ENCODE measurements around the gene MECP2. TPM values are rescaled to one million over a fixed set of nuclear protein-coding genes. Genes with fewer than 3 reads are reported as not detected.

MECP2 gene
- total and polyA plus RNA-seq, 2 donors (not counting 1 experiment from before 2014, with no cell fraction given), result 11.5 to 24.9 TPM

DNA sequence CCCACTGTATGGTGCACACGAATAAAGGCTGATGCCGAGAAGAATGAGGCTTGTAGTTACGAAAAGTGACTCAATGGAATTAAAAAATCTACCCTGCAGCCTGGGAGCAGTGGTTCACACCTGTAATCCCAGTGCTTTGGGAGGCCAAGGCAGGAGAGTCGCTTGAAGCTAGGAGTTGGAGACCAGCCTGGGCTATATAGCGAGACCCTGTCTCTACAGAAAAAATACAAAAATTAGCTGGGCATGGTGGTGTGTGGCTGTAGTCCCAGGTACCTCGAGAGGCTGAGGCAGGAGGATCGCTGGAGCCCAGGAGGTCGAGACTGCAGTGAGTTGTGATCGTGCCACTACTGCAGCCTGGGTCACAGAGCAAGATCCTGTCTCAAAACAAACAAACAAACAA lies 34.8 kb upstream of the MECP2 start:
- Histone ChIP-seq H3K4me2 (ENCODE audit: extremely low read depth, insufficient read depth, low read length) (no peak overlapping the region), H3K79me2 (ENCODE audit: control insufficient read depth, insufficient read depth, low read length) (no peaks in the 10 kb centered on the region), H3K36me3 (ENCODE audit: control insufficient read depth, insufficient read depth, low read length) (no peaks in the 10 kb centered on the region), H3K4me1 (ENCODE audit: control insufficient read depth, extremely low read depth, insufficient read depth, low read length) (no peaks in the 10 kb centered on the region), H3K27me3 (ENCODE audit: control insufficient read depth, insufficient read depth, low read length) (no peaks in the 10 kb centered on the region), H3K9me3 (ENCODE audit: control insufficient read depth, insufficient read depth, low read depth, low read length) (no peaks in the 10 kb centered on the region), H3K27ac (ENCODE audit: insufficient read depth, low read length) (no peak overlapping the region), H4K20me1 (ENCODE audit: control insufficient read depth, extremely low read depth, insufficient read depth, low read length) (no peaks in the 10 kb centered on the region), H3K4me3 (replicated peaks in 1 of 4; ENCODE audit: control extremely low read depth in 1 of 4, insufficient read depth in 1 of 4, low read depth in 3 of 4, low read length in 4 of 4) (no peak overlapping the region), H3K9ac (ENCODE audit: insufficient read depth, low read length) (no peak overlapping the region), H2AFZ (ENCODE audit: low read length) (no peak overlapping the region)
- no peak for DNase-seq (ENCODE audit: low read depth in 2 of 2)
- TF ChIP-seq, protein P1, sequence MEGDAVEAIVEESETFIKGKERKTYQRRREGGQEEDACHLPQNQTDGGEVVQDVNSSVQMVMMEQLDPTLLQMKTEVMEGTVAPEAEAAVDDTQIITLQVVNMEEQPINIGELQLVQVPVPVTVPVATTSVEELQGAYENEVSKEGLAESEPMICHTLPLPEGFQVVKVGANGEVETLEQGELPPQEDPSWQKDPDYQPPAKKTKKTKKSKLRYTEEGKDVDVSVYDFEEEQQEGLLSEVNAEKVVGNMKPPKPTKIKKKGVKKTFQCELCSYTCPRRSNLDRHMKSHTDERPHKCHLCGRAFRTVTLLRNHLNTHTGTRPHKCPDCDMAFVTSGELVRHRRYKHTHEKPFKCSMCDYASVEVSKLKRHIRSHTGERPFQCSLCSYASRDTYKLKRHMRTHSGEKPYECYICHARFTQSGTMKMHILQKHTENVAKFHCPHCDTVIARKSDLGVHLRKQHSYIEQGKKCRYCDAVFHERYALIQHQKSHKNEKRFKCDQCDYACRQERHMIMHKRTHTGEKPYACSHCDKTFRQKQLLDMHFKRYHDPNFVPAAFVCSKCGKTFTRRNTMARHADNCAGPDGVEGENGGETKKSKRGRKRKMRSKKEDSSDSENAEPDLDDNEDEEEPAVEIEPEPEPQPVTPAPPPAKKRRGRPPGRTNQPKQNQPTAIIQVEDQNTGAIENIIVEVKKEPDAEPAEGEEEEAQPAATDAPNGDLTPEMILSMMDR (conservative IDR thresholded peaks at IDR 0.05 in 1 of 2, IDR thresholded peaks at IDR 0.05 in 1 of 2; ENCODE audit: low read depth in 1 of 2, low read length in 2 of 2), result no peak
- TF ChIP-seq EZH2 (IDR thresholded peaks at IDR 0.05; ENCODE audit: low read length, missing control alignments), result no peak

DNA sequence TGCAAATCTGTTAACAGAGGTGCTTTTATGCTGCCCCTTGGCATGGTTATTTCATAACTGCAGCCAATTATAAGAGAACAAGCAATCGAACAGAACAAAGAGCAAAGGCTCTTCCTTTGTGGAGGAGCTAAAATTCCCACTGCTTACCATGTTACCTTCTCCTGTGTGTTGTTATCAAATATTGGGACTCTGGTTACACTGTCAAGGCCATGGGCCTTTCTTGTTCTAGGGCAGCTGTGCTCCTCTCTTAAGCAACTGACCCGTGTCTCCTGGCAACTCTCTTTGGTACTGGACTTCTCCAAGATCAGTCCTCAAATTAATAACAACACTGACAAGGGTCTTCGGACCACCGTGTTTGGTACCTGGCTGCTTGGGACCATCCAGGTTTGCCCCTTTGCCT lies 34.4 kb upstream of the MECP2 start:
- no peaks in the 10 kb centered on the region for H3K27me3 ChIP-seq (ENCODE audit: control insufficient read depth, insufficient read depth, low read length)
- no peaks in the 10 kb centered on the region for H3K9me3 ChIP-seq (ENCODE audit: control insufficient read depth, insufficient read depth, low read depth, low read length)
- TF ChIP-seq, protein P1 (conservative IDR thresholded peaks at IDR 0.05 in 1 of 2, IDR thresholded peaks at IDR 0.05 in 1 of 2; ENCODE audit: low read depth in 1 of 2, low read length in 2 of 2), result no peak
- TF ChIP-seq EZH2 (IDR thresholded peaks at IDR 0.05; ENCODE audit: low read length, missing control alignments), result no peak
- DNase-seq (ENCODE audit: low read depth in 2 of 2), result no peak
- H3K27ac ChIP-seq (ENCODE audit: insufficient read depth, low read length), result no peak overlapping the region
- no peak overlapping the region for H3K9ac ChIP-seq (ENCODE audit: insufficient read depth, low read length)
- H3K4me3 ChIP-seq (replicated peaks in 1 of 4; ENCODE audit: control extremely low read depth in 1 of 4, insufficient read depth in 1 of 4, low read depth in 3 of 4, low read length in 4 of 4), result no peak overlapping the region
- H3K4me2 ChIP-seq (ENCODE audit: extremely low read depth, insufficient read depth, low read length), result no peak overlapping the region
- no peaks in the 10 kb centered on the region for H3K4me1 ChIP-seq (ENCODE audit: control insufficient read depth, extremely low read depth, insufficient read depth, low read length)
- H3K36me3 ChIP-seq (ENCODE audit: control insufficient read depth, insufficient read depth, low read length), result no peaks in the 10 kb centered on the region
- no peak overlapping the region for H2AFZ ChIP-seq (ENCODE audit: low read length)
- no peaks in the 10 kb centered on the region for H4K20me1 ChIP-seq (ENCODE audit: control insufficient read depth, extremely low read depth, insufficient read depth, low read length)
- H3K79me2 ChIP-seq (ENCODE audit: control insufficient read depth, insufficient read depth, low read length), result no peaks in the 10 kb centered on the region

DNA sequence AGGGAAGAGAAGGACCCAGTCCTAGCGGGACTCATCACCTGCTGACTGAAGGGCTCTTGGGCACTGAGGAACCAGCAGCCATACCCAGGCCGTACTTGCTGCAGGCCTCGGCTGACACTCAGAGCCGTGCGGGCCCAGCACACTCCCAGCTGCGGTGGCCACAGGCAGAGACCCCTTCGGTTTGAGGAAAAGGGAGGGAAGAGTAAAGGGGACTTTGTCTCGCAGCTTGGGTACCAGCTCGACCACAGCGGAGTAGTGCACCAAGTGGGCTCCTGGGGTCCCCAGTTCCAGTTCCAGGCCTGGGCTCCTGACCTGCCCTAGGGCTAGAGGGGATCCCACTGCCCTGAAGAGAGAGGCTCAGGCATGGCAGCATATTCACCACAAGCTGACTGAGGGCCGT lies 28.6 kb upstream of the MECP2 start:
- no peak overlapping the region for H2AFZ ChIP-seq (ENCODE audit: low read length)
- no peak for TF ChIP-seq EZH2 (IDR thresholded peaks at IDR 0.05; ENCODE audit: low read length, missing control alignments)
- TF ChIP-seq, protein P1 (conservative IDR thresholded peaks at IDR 0.05 in 1 of 2, IDR thresholded peaks at IDR 0.05 in 1 of 2; ENCODE audit: low read depth in 1 of 2, low read length in 2 of 2), result no peak

More for the DNA sequence above, 28.6 kb upstream of the MECP2 start:
- Histone ChIP-seq H3K9ac (ENCODE audit: insufficient read depth, low read length) (no peak overlapping the region), H3K4me1 (ENCODE audit: control insufficient read depth, extremely low read depth, insufficient read depth, low read length) (no peaks in the 10 kb centered on the region), H3K4me2 (ENCODE audit: extremely low read depth, insufficient read depth, low read length) (no peak overlapping the region), H3K27ac (ENCODE audit: insufficient read depth, low read length) (no peak overlapping the region), H4K20me1 (ENCODE audit: control insufficient read depth, extremely low read depth, insufficient read depth, low read length) (no peaks in the 10 kb centered on the region), H3K27me3 (ENCODE audit: control insufficient read depth, insufficient read depth, low read length) (no peaks in the 10 kb centered on the region), H3K4me3 (replicated peaks in 1 of 4; ENCODE audit: control extremely low read depth in 1 of 4, insufficient read depth in 1 of 4, low read depth in 3 of 4, low read length in 4 of 4) (no peak overlapping the region), H3K9me3 (ENCODE audit: control insufficient read depth, insufficient read depth, low read depth, low read length) (no peaks in the 10 kb centered on the region), H3K79me2 (ENCODE audit: control insufficient read depth, insufficient read depth, low read length) (no peaks in the 10 kb centered on the region), H3K36me3 (ENCODE audit: control insufficient read depth, insufficient read depth, low read length) (no peaks in the 10 kb centered on the region)
- no peak for DNase-seq (ENCODE audit: low read depth in 2 of 2)

All from fibroblast of lung (primary cell).